DOHH2 (cell line): ENCODE measurements around the gene SEPSECS.

Source experiments
- CTCF ChIP-seq: fragments of 200-600 bp; sonication (generic); IDR thresholded peaks from one replicate; pipeline ENCODE4 v1.5.1; 2014; ENCODE audit warnings: antibody characterized with exemption, mild to moderate bottlenecking, low read depth, low read length; ENCODE audit not compliant: poor library complexity, severe bottlenecking
- EZH2phosphoT487 ChIP-seq: fragments of 200-600 bp; sonication (generic); IDR thresholded peaks from 2 replicates; pipeline ENCODE4 v1.6.1; 2017; ENCODE audit warnings: borderline replicate concordance, mild to moderate bottlenecking, antibody characterized with exemption, low read length, moderate library complexity, mixed read lengths

- TF ChIP-seq CTCF = no peak
- TF ChIP-seq EZH2phosphoT487 = no peak
Observed at GRCh38 chr4:25207997-25208396, 47.7 kb upstream of the SEPSECS start.
